ENCODE results near the gene NRP2.

Gene NRP2

GRCh38 chr2:205679410-205680009 is 2.8 kb upstream of the NRP2 start:
- H4K20me1 ChIP-seq (ENCODE audit: insufficient read depth) = no peaks in the 10 kb centered on the region
- no peaks in the 10 kb centered on the region; the same call in 1 of the 2 replicates for H3K27me3 ChIP-seq (ENCODE audit: insufficient read depth, low read depth)
- H3K4me1 ChIP-seq (ENCODE audit: low read depth, poor library complexity, severe bottlenecking) = no peaks in the 10 kb centered on the region
- no peak for TF ChIP-seq CTCF (conservative IDR thresholded peaks at IDR 0.05; ENCODE audit: low read depth, low read length)
- no peaks in the 10 kb centered on the region for H3K36me3 ChIP-seq (ENCODE audit: insufficient read depth)
- no peak overlapping the region for H3K4me2 ChIP-seq
- H3K79me2 ChIP-seq (ENCODE audit: insufficient read depth, low read depth) = no peaks in the 10 kb centered on the region
- H2AFZ ChIP-seq (ENCODE audit: low read depth) = peak overlapping the region; percentile 12; the same call in 1 of the 2 replicates
- no peak overlapping the region for H3K27ac ChIP-seq
- no peak overlapping the region for H3K4me3 ChIP-seq (IDR thresholded peaks at IDR 0.05; ENCODE audit: insufficient read depth, low read depth, low read length)
- no peak overlapping the region for H3K9ac ChIP-seq

GRCh38 chr2:205680067-205680466 is 2.2 kb upstream of the NRP2 start:
- H3K4me2 ChIP-seq = no peak overlapping the region
- TF ChIP-seq CTCF (conservative IDR thresholded peaks at IDR 0.05; ENCODE audit: low read depth, low read length) = peak; percentile 92
- H4K20me1 ChIP-seq (ENCODE audit: insufficient read depth) = no peaks in the 10 kb centered on the region
- H3K27ac ChIP-seq = no peak overlapping the region
- H3K79me2 ChIP-seq (ENCODE audit: insufficient read depth, low read depth) = no peaks in the 10 kb centered on the region
- no peak overlapping the region for H3K9ac ChIP-seq
- H3K36me3 ChIP-seq (ENCODE audit: insufficient read depth) = no peaks in the 10 kb centered on the region
- H3K27me3 ChIP-seq (ENCODE audit: insufficient read depth, low read depth) = no peaks in the 10 kb centered on the region; the same call in 1 of the 2 replicates
- H2AFZ ChIP-seq (ENCODE audit: low read depth) = peak overlapping the region; percentile 12; the same call in 1 of the 2 replicates
- H3K4me3 ChIP-seq (IDR thresholded peaks at IDR 0.05; ENCODE audit: insufficient read depth, low read depth, low read length) = no peak overlapping the region
- H3K4me1 ChIP-seq (ENCODE audit: low read depth, poor library complexity, severe bottlenecking) = no peaks in the 10 kb centered on the region

GRCh38 chr2:205680903-205681302 is 1.4 kb upstream of the NRP2 start:
- Histone ChIP-seq H2AFZ (ENCODE audit: low read depth) (no peak overlapping the region), H3K79me2 (ENCODE audit: insufficient read depth, low read depth) (no peaks in the 10 kb centered on the region), H3K27me3 (ENCODE audit: insufficient read depth, low read depth) (no peaks in the 10 kb centered on the region; the same call in 1 of the 2 replicates), H3K4me2 (no peak overlapping the region), H3K4me1 (ENCODE audit: low read depth, poor library complexity, severe bottlenecking) (no peaks in the 10 kb centered on the region), H3K9ac (no peak overlapping the region), H3K27ac (no peak overlapping the region), H4K20me1 (ENCODE audit: insufficient read depth) (no peaks in the 10 kb centered on the region), H3K36me3 (ENCODE audit: insufficient read depth) (no peaks in the 10 kb centered on the region), H3K4me3 (IDR thresholded peaks at IDR 0.05; ENCODE audit: insufficient read depth, low read depth, low read length) (no peak overlapping the region)
- no peak for TF ChIP-seq CTCF (conservative IDR thresholded peaks at IDR 0.05; ENCODE audit: low read depth, low read length)

GRCh38 chr2:205681401-205682238 is 681 bp upstream of the NRP2 start:
- Histone ChIP-seq H3K27me3 (ENCODE audit: insufficient read depth, low read depth) (no peaks in the 10 kb centered on the region; the same call in 1 of the 2 replicates), H3K4me1 (ENCODE audit: low read depth, poor library complexity, severe bottlenecking) (no peaks in the 10 kb centered on the region), H3K4me2 (peak overlapping the region; percentile 39), H2AFZ (ENCODE audit: low read depth) (peak overlapping the region; percentile 71; the same call in 1 of the 2 replicates), H3K27ac (no peak overlapping the region), H3K79me2 (ENCODE audit: insufficient read depth, low read depth) (no peaks in the 10 kb centered on the region), H3K36me3 (ENCODE audit: insufficient read depth) (no peaks in the 10 kb centered on the region), H3K4me3 (IDR thresholded peaks at IDR 0.05; ENCODE audit: insufficient read depth, low read depth, low read length) (no peak overlapping the region), H4K20me1 (ENCODE audit: insufficient read depth) (no peaks in the 10 kb centered on the region), H3K9ac (no peak overlapping the region)
- TF ChIP-seq CTCF (conservative IDR thresholded peaks at IDR 0.05; ENCODE audit: low read depth, low read length) = no peak

Measured in KMS-11 (cell line).